ENCODE measurements around the gene E2F4.

The E2F4 gene

DNA sequence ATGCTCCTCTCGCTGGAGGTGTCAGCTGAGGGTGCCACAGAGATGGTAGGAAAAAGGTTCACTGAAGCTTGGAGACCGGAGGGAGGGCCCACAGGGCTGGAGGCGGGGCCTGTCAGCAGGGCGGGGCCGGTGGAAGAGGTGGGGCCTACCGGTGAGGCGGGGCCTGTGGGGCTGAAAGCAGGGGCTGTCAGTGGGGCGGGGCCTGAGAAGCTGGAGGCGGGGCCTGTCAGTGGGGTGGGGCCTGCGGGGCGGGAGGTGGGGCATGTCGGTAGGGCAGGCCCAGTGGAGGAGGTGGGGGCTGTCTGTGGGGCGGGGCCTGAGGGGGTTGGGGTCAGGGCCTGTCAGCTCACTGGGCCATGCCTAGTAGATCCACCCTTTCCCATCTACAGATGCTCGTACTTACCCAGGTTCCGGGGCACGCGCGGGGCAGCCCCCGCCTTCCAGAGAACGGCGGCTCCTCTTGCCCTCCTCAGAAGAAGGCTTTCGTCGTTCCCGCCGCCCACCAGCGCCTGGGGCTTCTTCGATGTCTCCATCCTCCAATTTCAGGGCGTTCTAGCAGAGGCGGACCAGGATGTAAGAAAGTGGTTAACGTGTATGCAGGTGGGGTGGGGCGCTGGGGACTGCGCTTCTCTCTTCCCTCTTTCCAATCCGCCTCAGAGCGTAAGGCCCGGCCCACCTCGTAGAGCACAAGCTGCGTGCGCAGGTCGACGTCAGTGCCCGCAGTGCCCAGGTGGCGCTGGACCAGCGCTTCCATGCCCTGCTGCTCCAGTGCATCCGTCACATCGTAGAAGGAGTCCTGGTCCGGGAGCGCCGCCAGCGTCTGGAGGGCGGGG, 44.8 kb downstream of the E2F4 start:
- H3K4me3 ChIP-seq (ENCODE audit: control insufficient read depth, low read depth, low read length) = no peak overlapping the region
- TF ChIP-seq, protein P1, sequence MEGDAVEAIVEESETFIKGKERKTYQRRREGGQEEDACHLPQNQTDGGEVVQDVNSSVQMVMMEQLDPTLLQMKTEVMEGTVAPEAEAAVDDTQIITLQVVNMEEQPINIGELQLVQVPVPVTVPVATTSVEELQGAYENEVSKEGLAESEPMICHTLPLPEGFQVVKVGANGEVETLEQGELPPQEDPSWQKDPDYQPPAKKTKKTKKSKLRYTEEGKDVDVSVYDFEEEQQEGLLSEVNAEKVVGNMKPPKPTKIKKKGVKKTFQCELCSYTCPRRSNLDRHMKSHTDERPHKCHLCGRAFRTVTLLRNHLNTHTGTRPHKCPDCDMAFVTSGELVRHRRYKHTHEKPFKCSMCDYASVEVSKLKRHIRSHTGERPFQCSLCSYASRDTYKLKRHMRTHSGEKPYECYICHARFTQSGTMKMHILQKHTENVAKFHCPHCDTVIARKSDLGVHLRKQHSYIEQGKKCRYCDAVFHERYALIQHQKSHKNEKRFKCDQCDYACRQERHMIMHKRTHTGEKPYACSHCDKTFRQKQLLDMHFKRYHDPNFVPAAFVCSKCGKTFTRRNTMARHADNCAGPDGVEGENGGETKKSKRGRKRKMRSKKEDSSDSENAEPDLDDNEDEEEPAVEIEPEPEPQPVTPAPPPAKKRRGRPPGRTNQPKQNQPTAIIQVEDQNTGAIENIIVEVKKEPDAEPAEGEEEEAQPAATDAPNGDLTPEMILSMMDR (IDR thresholded peaks at IDR 0.05; ENCODE audit: control insufficient read depth, insufficient read depth, low read depth, low read length, missing control alignments) = no peak
- DNase-seq (ENCODE audit: low read depth) = no peak

DNA sequence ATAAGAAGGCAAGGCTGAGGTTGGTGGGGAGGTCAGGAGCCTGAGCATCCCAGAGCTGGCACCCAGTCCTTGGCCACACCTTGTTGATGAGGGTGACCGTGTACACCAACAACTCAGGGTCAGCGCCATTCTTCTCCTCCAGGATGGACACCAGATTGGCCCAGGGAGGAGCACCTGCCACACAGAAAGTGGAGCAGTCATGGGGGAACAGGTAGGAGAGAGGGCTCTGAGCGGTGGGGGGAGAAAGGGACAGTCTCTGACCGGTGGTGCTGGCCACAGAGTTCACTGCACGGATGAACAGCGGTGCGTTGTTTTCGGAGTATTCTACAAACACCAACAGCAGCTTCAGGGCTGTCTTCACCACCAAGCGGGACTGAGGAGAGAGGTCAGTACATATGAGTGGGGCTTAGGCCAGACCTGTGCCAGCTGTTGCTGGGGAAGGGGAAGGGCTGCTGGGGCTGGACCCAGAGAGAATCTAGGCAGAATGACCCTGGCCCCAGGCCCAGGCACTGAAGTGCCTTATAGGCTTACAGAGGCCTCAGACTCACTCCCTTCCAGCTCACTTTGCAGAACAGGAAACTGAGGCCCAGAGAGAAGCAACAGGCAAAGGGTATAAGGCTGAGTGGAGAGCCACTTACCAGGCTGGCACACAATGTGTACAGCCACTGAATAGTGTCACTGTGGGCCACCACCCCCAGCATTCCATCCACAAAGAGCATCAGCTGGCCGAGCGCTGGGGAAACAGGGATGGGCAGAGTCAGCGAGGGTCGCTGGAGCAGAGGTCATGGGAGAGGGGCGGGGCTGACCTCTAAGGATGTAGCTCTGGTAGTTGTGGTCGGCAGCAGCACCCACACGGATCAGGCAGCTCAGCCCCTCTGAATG, 45.7 kb downstream of the E2F4 start:
- TF ChIP-seq, protein P1 (IDR thresholded peaks at IDR 0.05; ENCODE audit: control insufficient read depth, insufficient read depth, low read depth, low read length, missing control alignments) = no peak
- H3K4me3 ChIP-seq (ENCODE audit: control insufficient read depth, low read depth, low read length) = no peak overlapping the region
- no peak for DNase-seq (ENCODE audit: low read depth)

DNA sequence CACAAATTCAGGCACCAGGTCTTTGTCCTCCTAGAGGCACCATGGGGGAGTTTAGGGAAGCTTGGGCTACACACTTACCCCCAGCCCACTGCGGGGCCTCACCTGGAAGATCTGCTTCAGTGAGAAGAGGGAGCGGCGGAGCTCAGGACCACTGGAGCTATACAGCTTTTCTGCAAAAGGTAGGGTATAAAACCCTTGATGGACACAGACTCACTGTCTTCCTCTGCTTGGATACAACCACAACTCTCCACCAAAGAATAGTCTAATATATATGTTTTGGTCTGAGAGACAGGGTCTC, 46.3 kb downstream of the E2F4 start:
- no peak for DNase-seq (ENCODE audit: low read depth)

DNA sequence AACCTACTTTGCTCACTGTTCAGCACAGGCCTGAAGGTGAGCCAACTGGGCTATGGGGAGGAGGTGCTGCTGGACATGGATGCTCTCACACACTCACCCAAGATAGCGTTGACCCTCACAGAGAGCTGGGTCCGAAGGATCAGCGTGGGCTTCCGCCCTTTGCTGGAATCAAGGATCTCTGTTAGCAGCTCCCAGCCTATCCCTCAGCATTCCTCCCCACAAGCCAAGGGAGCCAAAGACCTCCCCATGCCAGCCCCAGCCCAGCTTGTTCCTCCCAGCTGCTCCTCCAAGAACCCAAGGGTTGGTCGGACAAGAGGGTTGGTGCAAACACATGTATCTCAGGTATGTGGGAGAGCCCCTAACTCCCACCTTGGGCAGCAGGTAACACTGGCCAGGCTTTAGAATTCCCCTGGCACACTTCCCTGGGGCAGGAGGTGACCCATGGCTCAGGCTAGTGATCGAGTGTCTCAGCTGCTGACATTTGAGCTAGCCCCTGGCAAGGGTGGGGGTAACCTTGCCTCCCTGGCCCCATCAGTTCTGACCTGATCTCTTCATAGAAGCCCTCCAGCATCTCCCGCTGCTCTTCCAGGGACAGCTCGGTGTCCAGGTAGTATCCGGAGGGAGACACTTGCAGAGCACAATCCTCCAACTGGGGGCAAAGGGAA, 47.0 kb downstream of the E2F4 start:
- TF ChIP-seq, protein P1 (IDR thresholded peaks at IDR 0.05; ENCODE audit: control insufficient read depth, insufficient read depth, low read depth, low read length, missing control alignments) = no peak
- no peak overlapping the region for H3K4me3 ChIP-seq (ENCODE audit: control insufficient read depth, low read depth, low read length)
- no peak for DNase-seq (ENCODE audit: low read depth)

More for the DNA sequence above, 46.3 kb downstream of the E2F4 start:
- TF ChIP-seq, protein P1 (IDR thresholded peaks at IDR 0.05; ENCODE audit: control insufficient read depth, insufficient read depth, low read depth, low read length, missing control alignments) = no peak
- no peak overlapping the region for H3K4me3 ChIP-seq (ENCODE audit: control insufficient read depth, low read depth, low read length)

DNA sequence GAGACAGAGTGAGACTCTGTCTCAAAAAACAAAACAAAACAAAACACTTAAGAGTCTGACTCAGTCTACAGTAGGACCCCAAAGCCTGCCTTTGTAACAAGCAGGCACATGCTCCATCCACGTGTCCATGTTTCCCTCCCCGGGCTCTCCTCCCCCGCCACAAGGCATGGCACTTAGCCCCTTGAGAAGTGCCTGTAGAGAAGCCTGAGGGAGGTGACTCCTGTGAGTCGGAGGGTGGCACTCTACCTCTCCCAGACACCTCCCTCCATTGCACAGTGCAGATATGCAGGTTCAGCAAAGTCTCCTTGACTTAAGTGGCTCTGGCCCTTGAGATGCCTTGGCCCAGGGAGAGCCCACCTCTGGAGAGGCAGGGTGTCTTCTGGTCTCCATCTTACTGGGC, 48.6 kb downstream of the E2F4 start:
- no peak overlapping the region for H3K4me3 ChIP-seq (ENCODE audit: control insufficient read depth, low read depth, low read length)
- TF ChIP-seq, protein P1 (IDR thresholded peaks at IDR 0.05; ENCODE audit: control insufficient read depth, insufficient read depth, low read depth, low read length, missing control alignments) = no peak
- DNase-seq (ENCODE audit: low read depth) = no peak
